Endodermal cell (in vitro differentiated cells): ENCODE measurements around the gene TMEM38B. TPM values are rescaled to one million over a fixed set of nuclear protein-coding genes. Genes with fewer than 3 reads are reported as not detected.

Experiments used
- DNase-seq: peaks from one replicate; pipeline ENCODE4 v3.0.0-alpha.2; 2017
- H3K27ac ChIP-seq: 2 replicates; pipeline ENCODE4 v1.5.1; 2013; ENCODE audit warnings: mild to moderate bottlenecking, low read depth, low read length, moderate library complexity
- H3K27me3 ChIP-seq: 2 replicates; pipeline ENCODE4 v1.6.1; 2013; ENCODE audit warnings: mild to moderate bottlenecking, low read length, moderate library complexity; ENCODE audit not compliant: insufficient read depth, control insufficient read depth, poor library complexity, severe bottlenecking
- H3K36me3 ChIP-seq: 2 replicates; pipeline ENCODE4 v1.7.0; 2013; ENCODE audit warnings: mild to moderate bottlenecking, low read length, moderate library complexity; ENCODE audit not compliant: control insufficient read depth, insufficient read depth
- H3K4me1 ChIP-seq: one replicate; pipeline ENCODE4 v1.7.0; 2013; ENCODE audit warnings: low read length; ENCODE audit not compliant: control insufficient read depth, insufficient read depth
- H3K4me3 ChIP-seq: 2 replicates; pipeline ENCODE4 v1.5.1; 2013; ENCODE audit warnings: mild to moderate bottlenecking, low read length, moderate library complexity
- H3K9ac ChIP-seq: 2 replicates; pipeline ENCODE4 v1.6.1; 2013; ENCODE audit warnings: mild to moderate bottlenecking, low read length, moderate library complexity; ENCODE audit not compliant: poor library complexity, severe bottlenecking; ENCODE audit errors: extremely low read depth
- H3K9me3 ChIP-seq: 2 replicates; pipeline ENCODE4 v1.6.1; 2013; ENCODE audit warnings: mild to moderate bottlenecking, low read length, moderate library complexity; ENCODE audit not compliant: control insufficient read depth
- H3K27ac Mint-ChIP-seq: 2 replicates; pipeline ENCODE4 v1.8.0; 2020; ENCODE audit warnings: mixed read lengths
- H3K27me3 Mint-ChIP-seq: 2 replicates; pipeline ENCODE4 v1.8.0; 2021; ENCODE audit warnings: mild to moderate bottlenecking, mixed read lengths; ENCODE audit not compliant: insufficient read depth
- H3K36me3 Mint-ChIP-seq: 2 replicates; pipeline ENCODE4 v1.8.0; 2020; ENCODE audit warnings: low read depth, mixed read lengths
- H3K4me1 Mint-ChIP-seq: 2 replicates; pipeline ENCODE4 v1.8.0; 2020; ENCODE audit warnings: mixed read lengths
- H3K4me3 Mint-ChIP-seq: 2 replicates; pipeline ENCODE4 v1.8.0; 2020; ENCODE audit warnings: mild to moderate bottlenecking, moderate library complexity, mixed read lengths
- H3K9me3 Mint-ChIP-seq: 2 replicates; pipeline ENCODE4 v1.8.0; 2020; ENCODE audit warnings: mild to moderate bottlenecking, mixed read lengths
- whole genome bisulfite sequencing, 2 experiments: methylation state at CpG; one replicate each; pipeline versions ENCODE4 v1.1.5 to v1.1.7; 2013; ENCODE audit warnings: missing lambda C conversion rate in 2 of 2, mixed read lengths in 1 of 2; ENCODE audit not compliant: insufficient coverage in 1 of 2, insufficient read length in 1 of 2; 5-methylcytosine and 5-hydroxymethylcytosine counted together
- total RNA-seq, 2 donors: library from RNA; stranded (reverse); fragmentation: NEBNext Ultra II Directional in 1 of 2; extraction: Animal tissue kit (Norgen Biotek cat#: 25700) in 1 of 2; gene quantifications; 2 replicates in 1 of 2; 3 replicates in 1 of 2; pipeline ENCODE4 v1.2.1, GENCODE V29; 2021
- TF ChIP-seq, protein P1 (sequence below): fragments of 200-600 bp; sonication (generic); conservative IDR thresholded peaks from 2 replicates; pipeline ENCODE4 v1.5.0; 2021; ENCODE audit warnings: antibody characterized with exemption, mild to moderate bottlenecking

The TMEM38B gene
- total RNA-seq, 2 donors from 2014 or later, result 24.7 to 48.0 TPM

DNA sequence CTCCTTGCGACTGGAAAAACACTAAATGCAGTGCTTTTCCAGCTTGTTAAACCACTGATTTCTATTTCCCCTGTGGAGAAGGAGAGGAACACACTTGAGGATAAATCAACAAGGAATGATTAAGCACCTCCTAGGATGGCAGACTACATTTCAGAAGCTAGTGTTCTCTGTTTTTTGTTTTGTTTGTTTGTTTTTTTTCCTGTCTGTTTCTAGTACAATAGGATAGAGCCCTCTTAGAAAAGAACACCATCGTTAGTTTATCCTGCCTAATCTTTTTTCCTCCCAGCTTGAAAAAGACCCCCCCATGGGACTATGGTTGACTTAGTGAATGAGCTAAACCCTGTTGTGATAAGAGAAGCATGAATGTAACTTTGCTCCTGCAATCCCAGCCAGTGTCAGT lies 36.0 kb upstream of the TMEM38B start:
- no peak overlapping the region for H3K9ac ChIP-seq
- H3K4me3 ChIP-seq, result peak overlapping the region; percentile 84
- H3K4me1 ChIP-seq, result peaks cover 15% of the 10 kb centered on the region
- 37 to 88% methylated on average over 1 of the region's 2 CpGs for WGBS, 2 experiments
- H3K36me3 ChIP-seq, result no peaks in the 10 kb centered on the region
- H3K27me3 ChIP-seq, result peaks cover 60% of the 10 kb centered on the region
- H3K27me3 Mint-ChIP-seq, result peaks cover 93% of the 10 kb centered on the region
- DNase-seq, result peak; percentile 61
- no peaks in the 10 kb centered on the region for H3K9me3 ChIP-seq
- H3K27ac ChIP-seq, result no peak overlapping the region
- H3K4me1 Mint-ChIP-seq, result peaks cover 46% of the 10 kb centered on the region
- TF ChIP-seq, protein P1, sequence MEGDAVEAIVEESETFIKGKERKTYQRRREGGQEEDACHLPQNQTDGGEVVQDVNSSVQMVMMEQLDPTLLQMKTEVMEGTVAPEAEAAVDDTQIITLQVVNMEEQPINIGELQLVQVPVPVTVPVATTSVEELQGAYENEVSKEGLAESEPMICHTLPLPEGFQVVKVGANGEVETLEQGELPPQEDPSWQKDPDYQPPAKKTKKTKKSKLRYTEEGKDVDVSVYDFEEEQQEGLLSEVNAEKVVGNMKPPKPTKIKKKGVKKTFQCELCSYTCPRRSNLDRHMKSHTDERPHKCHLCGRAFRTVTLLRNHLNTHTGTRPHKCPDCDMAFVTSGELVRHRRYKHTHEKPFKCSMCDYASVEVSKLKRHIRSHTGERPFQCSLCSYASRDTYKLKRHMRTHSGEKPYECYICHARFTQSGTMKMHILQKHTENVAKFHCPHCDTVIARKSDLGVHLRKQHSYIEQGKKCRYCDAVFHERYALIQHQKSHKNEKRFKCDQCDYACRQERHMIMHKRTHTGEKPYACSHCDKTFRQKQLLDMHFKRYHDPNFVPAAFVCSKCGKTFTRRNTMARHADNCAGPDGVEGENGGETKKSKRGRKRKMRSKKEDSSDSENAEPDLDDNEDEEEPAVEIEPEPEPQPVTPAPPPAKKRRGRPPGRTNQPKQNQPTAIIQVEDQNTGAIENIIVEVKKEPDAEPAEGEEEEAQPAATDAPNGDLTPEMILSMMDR, result no peak
- peak overlapping the region; percentile 9 for H3K27ac Mint-ChIP-seq
- H3K9me3 Mint-ChIP-seq, result no peaks in the 10 kb centered on the region
- peak overlapping the region; percentile 3 for H3K4me3 Mint-ChIP-seq
- H3K36me3 Mint-ChIP-seq, result no peaks in the 10 kb centered on the region

DNA sequence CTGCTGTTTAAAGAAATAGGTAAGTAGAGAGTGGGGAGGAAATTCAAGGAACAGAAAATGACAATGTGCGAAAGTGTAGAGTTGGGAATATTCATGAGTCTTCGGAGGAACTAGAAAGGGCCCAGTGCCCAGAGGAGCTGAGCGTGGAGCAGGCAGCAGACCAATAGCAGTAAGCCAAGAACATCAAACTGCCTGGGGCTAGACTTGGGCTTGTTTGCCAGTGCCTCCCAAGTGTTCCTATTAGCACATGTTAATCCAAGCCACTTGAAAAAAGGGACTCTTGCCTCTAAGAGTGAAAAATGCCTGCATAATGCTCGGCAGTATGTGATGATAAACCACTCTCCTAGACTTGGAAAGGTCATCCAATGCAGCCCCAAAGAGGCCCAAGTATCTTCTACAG lies 33.3 kb upstream of the TMEM38B start:
- Mint-ChIP-seq H3K9me3 (no peaks in the 10 kb centered on the region), H3K36me3 (no peaks in the 10 kb centered on the region), H3K4me3 (no peak overlapping the region), H3K4me1 (peaks cover 47% of the 10 kb centered on the region), H3K27me3 (peaks cover 90% of the 10 kb centered on the region), H3K27ac (no peak overlapping the region)
- peaks cover 13% of the 10 kb centered on the region for H3K4me1 ChIP-seq
- TF ChIP-seq, protein P1, result no peak
- H3K9me3 ChIP-seq, result no peaks in the 10 kb centered on the region
- DNase-seq, result peak; percentile 51
- 84 to 89% methylated on average over 4 of the region's 4 CpGs for WGBS, 2 experiments
- no peak overlapping the region for H3K4me3 ChIP-seq
- H3K27ac ChIP-seq, result no peak overlapping the region
- H3K27me3 ChIP-seq, result peaks cover 53% of the 10 kb centered on the region
- H3K36me3 ChIP-seq, result no peaks in the 10 kb centered on the region
- H3K9ac ChIP-seq, result no peak overlapping the region

DNA sequence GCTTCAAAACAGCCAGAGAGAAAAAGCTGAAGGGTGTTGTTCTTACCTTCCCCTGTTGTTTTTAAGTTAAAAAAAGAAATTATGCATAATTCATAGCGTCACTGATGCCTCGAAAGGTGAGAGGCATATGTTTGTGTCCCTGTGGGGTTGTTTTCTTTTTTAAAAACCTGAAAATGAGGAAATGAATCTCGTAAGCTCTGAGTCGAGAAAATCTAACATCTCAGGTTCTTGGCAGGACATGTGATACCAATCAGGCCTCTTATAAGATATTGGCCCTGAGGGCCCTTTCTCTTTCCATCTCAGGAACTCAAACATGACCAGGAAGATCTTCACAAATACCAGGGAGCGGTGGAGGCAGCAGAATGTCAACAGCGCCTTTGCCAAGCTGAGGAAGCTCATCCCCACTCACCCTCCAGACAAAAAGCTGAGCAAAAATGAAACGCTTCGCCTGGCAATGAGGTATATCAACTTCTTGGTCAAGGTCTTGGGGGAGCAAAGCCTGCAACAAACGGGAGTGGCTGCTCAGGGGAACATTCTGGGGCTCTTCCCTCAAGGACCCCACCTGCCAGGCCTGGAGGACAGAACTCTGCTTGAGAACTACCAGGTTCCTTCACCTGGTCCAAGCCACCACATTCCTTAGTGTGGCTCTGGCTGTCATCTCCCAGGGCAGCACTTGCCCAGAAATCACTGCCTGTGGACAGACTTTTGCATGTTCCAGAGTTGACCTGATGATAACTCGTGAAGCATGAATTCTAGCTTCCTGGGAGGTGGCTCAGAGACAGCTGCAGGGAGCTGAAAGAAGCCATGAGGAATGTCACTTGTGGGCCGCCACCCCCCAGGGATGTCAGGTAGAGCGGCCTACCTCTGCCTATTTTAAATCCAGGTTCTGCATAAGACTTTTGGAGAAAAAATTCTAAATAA lies 31.9 kb upstream of the TMEM38B start, which contains the start of gene TAL2:
TSS of gene TAL2 (plus strand) at position 274 of the 921 bp plus-strand sequence. CDS start at position 314, 40 bp downstream.
- DNase-seq, result no peak
- WGBS, 2 experiments, result 94% methylated on average over 8 to 12 of the region's 12 CpGs
- Histone ChIP-seq H3K4me1 (peaks cover 7% of the 10 kb centered on the region), H3K27ac (no peak within 1 kb of the TSS), H3K27me3 (peaks cover 48% of the 10 kb centered on the region), H3K4me3 (no peak within 1 kb of the TSS), H3K9me3 (no peaks in the 10 kb centered on the region), H3K36me3 (no peaks in the 10 kb centered on the region), H3K9ac (no peak within 1 kb of the TSS)
- Mint-ChIP-seq H3K4me3 (no peak within 1 kb of the TSS), H3K36me3 (no peaks in the 10 kb centered on the region), H3K4me1 (peaks cover 37% of the 10 kb centered on the region), H3K27me3 (peaks cover 87% of the 10 kb centered on the region), H3K27ac (no peak within 1 kb of the TSS), H3K9me3 (no peaks in the 10 kb centered on the region)
- TF ChIP-seq, protein P1, result no peak
